Pons (tissue), 1 donor: ENCODE measurements around the gene NKAIN2.

ENCODE experiments used
- DNase-seq: peaks from one replicate; pipeline ENCODE4 v3.0.0-alpha.2; 2016; ENCODE audit warnings: low spot score

Gene NKAIN2

DNA sequence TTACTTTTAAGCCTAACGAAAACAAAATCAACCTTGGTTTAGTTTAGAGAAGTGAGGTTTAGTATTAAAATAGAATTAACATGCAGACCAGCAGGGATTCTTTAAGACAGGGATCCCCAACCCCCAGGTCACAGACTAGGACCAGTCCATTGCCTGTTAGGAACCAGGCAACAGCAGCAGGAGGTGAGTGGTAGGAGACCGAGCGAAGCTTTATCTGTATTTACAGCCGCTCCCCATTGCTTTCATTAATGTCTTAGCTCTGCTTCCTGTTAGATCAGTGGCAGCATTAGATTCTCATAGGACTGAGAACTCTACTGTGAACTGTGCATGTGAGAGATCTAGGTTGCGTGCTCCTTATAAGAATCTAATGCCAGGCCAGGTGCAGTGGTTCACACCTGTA is 225.9 kb downstream of the NKAIN2 start:
- no peak for DNase-seq

DNA sequence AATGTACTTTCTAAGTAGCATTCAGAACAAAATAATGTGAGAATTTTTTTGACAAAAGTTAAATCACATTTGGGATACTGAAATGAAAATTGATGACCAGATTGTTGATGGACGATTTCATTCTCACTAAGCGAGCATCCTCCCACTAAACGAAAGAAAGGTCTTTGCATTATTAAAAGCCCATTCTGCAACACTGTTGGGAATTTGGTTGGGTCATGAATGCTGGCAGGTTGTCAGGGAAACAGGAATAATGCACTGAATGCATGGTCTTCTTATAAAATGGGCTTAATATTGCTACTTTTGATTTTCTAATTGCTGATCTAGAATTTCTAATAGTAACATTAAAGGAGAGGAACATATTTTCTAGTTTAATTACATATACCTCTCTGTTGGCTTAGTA is 229.8 kb downstream of the NKAIN2 start:
- no peak for DNase-seq

- DNase-seq = no peak
Measured at GRCh38 chr6:124036384-124036783, 232.7 kb downstream of the NKAIN2 start.

DNA sequence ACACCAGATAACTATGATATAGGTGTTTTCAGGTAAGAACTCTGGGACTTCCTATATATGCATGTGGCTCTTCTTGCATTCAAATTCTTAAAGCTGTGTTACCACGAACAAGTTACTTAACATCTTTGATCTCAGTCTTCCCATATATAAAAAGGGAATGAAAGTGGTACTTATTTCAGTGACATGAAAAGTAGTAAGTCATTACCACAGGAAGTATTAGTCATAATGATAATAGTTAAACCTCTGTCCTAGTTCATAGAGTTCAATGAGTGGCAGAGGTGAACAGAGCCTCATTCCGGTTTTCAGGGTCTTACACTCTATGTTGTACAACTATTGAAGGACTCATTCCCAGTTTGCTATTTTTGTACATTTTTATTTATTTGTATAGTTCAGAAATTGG is 237.0 kb downstream of the NKAIN2 start:
- DNase-seq = no peak

DNA sequence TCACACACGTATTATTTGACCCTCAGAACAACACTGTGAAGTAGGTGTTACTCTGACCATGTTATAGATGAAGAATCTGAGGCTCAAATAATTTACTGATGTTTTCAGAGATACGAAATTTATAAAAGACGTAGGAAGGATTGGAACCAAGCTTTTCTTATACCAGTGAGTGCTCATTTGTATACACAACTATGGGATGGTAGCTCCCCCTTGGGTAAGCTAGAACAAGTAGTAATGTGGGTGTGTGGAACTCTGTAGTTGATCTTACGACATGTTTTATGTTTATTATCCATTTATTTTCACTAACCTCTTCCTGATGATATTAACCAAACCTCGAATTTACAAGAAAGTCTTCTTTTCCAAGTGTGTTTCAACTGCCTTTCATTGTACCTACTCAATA is 248.5 kb downstream of the NKAIN2 start:
- DNase-seq = no peak

DNA sequence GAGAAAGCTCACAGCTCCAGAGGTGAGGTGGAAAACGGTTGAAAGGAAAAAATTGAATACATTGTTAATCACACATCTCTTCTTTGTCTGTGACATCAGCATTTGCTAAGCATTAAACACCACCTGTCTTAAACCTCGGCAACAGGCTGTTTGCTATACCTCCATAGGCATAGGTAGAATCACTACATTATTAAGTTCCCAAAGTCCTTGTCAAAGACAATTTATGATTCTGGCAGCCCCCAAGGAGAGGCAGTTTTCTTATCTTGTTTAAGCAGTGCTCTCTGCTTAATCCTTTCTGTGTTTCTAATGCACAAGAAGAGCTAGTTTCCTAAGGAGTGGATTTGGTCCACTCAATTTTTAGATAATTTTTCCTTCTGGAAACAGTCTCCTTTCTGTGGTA is 249.7 kb downstream of the NKAIN2 start:
- DNase-seq = no peak

DNA sequence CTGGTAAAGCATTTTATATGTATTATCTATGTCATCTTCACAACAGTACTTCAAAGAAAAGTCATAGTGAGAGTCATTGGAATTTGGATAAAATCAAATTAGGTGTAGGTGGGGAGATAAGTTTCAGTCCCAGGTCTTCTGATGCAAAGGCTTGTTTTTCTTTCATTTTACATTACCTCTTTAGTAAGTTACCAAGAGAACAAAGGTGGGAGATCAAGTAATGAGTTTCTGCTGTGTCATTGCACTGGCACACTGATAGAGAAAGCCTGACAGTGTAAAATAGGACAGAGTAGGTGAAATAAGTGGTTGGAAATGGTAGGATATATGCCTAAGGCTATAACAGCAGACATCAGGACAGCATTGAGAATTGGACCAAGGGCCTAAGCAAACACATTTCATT is 250.4 kb downstream of the NKAIN2 start:
- DNase-seq = no peak

- DNase-seq = no peak
Measured at GRCh38 chr6:124055395-124055794, 251.7 kb downstream of the NKAIN2 start.

- no peak for DNase-seq
Measured at GRCh38 chr6:124055963-124056362, 252.3 kb downstream of the NKAIN2 start.

- DNase-seq = no peak
Measured at GRCh38 chr6:124056407-124057334, 253.0 kb downstream of the NKAIN2 start.

GRCh38 chr6:124057461-124057860 is 253.8 kb downstream of the NKAIN2 start:
- DNase-seq = no peak

- DNase-seq = no peak
Measured at GRCh38 chr6:124064317-124065113, 260.9 kb downstream of the NKAIN2 start.

- no peak for DNase-seq
Measured at GRCh38 chr6:124066269-124066668, 262.6 kb downstream of the NKAIN2 start.

GRCh38 chr6:124066946-124067552 is 263.4 kb downstream of the NKAIN2 start:
- DNase-seq = no peak

DNA sequence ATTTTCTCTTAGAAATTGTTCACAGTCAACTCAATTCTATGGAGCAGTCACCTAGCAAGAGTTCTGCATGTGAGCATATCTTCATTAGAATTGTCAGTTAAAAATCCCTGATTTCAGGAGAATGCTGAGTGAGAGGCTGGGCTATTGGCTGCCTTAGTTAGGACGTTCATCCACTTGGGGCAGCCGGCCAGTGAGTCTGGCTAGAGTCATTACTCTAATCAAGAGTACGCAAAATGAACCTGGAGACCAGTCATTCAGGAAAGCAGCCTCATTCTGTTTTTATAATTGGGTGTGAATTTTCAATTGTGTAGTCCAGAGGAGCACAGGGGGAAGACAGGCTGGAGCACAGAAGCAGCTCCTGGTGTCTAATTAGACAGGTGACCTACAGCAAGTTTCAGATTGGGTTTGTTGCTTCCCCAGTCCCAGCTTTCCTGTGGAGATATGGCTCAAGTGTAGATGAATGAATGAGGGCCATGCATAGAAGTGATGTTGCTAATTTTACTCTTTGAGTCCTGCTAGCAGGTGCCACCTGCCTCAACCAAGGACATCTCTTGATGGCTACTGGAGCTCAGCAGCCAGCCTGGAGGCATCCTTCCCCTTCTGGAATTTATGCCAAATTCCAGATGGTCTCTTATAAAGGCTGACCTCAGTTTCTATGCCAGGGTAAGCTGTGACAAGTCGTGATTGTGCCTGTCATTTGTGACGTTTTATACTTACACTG is 265.7 kb downstream of the NKAIN2 start:
- no peak for DNase-seq

- DNase-seq = no peak
Measured at GRCh38 chr6:124073021-124073420, 269.4 kb downstream of the NKAIN2 start.

DNA sequence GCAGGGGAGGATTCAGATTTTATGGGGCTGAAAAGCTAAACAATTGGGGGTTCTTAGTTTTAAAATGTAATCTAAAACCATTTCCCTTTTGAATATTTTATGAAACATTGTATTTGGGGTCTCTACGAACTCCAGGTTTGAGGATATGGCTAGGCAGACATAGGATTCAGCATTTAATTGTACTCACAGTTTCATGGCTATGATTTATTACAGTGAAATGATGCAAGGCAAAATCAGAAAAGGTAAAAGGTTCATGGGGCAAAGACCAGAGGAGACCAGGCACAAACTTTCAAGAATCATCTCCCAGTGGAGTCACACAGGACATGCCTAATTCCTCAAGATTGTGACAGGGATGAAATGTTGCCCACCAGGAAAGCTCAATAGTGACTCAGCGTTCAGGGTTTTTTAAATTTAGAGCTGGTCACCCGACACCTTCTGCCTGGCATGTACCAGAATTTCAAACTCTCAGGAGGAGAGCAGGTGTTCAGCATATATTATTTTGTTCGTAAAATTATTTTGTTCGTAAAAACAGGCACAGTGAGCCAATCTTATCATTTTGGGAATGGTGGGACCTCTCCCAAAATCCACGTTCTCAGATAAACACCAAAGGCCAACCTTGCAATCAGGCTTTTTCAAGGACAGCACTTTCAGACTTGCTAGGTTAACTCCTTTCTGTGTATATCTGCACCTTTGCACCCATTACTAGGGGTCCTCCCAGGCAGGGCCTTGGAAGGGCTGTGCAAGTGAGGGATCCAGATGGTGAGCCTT is 270.3 kb downstream of the NKAIN2 start:
- no peak for DNase-seq

DNA sequence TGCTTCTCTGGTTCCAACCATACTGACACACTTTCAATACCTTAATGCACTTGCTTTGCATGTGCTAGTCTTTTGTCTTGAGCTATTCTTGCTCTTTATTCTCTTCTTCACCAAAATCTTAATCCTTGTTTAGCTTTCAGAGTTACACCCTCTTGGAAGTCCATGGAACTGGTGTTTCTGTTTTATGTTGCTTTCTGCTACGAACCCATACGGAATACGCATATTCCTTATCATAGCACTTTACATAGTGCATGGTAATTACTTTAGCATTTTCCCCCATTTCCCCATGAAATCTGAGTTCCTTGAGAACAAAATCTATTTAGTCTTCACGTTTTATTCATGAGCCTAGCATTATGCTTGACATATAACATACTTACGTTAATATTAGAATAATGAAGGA is 270.9 kb downstream of the NKAIN2 start:
- DNase-seq = no peak

GRCh38 chr6:124076336-124077048 is 272.8 kb downstream of the NKAIN2 start:
- no peak for DNase-seq

DNA sequence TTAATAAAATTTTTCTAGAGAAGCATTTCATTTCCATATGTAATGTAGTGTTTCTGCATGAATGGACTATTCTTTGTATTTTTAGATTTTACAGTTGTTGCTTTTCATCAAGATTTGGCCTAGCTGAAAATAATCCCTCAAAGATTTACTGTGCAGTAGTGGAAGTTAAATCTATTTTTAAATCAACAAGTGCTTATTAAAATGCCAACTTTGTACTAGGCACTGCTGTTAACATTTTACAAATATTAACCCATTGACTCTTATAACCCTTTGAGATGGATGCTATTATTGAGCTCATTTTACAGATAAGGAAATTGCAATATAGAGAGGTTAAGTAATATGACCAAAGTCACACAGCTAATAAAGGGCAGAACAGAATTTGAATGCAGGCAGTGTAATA is 274.5 kb downstream of the NKAIN2 start:
- DNase-seq = no peak

DNA sequence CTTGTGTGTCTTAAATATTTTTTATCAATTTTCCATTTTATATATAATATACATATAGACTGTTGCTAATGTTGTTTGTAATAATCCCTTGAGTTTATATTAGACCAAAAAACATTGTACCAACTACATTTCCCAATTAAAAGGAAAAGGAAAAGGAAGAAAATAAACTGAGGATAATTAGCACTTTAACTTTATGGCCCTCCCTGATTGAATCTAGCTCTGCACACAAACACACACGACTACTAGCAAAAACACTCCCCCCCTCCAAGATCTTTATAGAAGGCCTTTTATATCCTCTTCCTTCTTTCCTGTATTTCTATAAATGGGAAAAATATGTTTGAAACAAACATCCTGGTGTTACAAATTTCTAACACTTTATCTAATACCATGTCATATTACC is 276.8 kb downstream of the NKAIN2 start:
- DNase-seq = no peak
